NCI-H1105 treated with DMSO at 0.1 percent for 48 hours (cell line): ENCODE results near the gene PIERCE2.
"Not testable (repeated sequence)": the region's sequence is repeated elsewhere in the genome, so short reads cannot be mapped to it uniquely, and the experiment has no call there.

Experiments used
- DNase-seq: peaks from one replicate; lab custom pipeline; 2025; lab: John Stamatoyannopoulos, UW

PIERCE2 gene

GRCh38 chr15:55408012-55408928 lies at the start of gene PIERCE2, which contains the start of gene CCPG1:
PIERCE2 (plus strand) TSS chr15:55408495; CDS start chr15:55408769, 274 bp downstream.
CCPG1 (minus strand) TSS chr15:55408359; CDS start chr15:55389424, 18,935 bp downstream.
- DNase-seq: peak; percentile 91

- DNase-seq: no peak
These were observed 48.0 kb upstream of the PIERCE2 start for GRCh38 chr15:55360256-55360655.

DNA sequence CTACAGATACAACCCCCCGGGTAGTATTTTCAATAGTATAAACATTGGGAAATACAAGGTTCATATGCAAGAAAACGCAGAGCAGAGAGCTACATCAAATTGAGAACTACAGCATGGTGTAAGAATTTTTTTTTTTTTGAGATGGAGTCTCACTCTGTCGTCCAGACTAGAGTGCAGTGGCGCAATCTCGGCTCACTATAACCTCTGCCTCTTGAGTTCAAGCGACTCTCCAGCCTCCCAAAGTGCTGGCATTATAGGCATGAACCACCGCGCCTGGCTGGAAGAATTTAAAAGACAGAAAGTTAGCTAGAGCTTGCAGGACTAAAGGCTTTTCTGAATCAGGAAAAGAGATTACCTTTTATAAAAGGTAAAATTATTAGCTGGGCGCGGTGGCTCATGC lies 47.2 kb upstream of the PIERCE2 start:
- no peak for DNase-seq

- DNase-seq: no peak
These were observed 45.7 kb upstream of the PIERCE2 start for GRCh38 chr15:55362641-55363040.

DNA sequence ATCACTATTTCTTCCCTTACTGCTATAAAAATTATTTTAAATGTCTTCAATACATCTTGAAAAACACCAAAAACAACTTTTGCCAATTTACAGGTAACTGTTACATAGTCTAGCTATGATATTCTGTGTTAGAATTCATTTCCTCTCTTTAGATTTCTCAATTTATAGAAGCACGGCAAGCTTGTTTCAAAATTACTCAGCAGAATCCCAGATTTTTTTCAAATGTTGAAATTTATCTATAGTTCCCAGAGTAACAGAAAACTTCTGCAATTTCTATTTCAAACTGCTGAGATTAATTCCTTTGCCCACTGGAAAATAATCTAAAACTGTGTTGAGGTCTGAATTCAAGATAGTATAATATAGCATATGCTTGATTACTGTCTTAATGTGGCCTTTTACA lies 41.3 kb upstream of the PIERCE2 start:
- no peak for DNase-seq

- no peak for DNase-seq
These were observed 35.4 kb upstream of the PIERCE2 start for GRCh38 chr15:55372701-55373440.

DNA sequence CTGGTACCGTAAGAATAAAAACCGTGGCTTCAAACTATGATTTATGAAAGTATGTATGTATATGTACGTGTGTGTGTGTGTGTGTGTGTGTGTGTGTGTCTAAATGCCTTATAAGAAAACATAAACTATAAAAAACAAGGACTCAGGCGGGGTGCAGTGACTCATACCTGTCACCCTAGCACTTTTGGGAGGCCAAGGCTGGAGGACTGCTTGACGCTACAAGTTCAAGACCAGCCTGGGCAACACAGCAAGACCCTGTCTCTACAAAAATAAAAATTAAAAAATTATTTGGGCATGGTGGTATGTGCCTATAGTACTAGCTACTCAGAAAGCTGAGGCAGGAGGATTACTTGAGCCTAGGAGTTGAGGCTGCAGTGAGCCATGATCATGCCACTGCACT lies 29.2 kb upstream of the PIERCE2 start:
- DNase-seq: no peak

DNA sequence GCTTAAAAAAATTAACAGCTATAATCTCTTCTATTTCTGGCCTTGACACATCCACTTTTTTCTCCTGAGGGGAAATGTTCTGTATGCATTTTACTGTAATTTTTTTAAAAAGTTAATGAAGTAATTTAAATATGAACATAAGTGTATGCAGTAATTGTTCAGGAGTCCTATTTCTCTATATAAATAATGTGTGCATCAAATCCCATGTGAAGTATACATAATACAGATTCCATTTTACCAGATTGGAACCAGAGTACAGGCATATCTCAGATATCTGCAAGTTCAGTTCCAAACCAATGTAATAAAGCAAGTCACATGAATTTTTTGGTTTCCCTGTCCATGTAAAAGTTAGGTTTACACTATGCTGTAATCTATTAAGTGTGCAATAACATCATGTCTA lies 26.7 kb upstream of the PIERCE2 start:
- DNase-seq: no peak

- no peak for DNase-seq
These were observed 24.6 kb upstream of the PIERCE2 start for GRCh38 chr15:55383687-55384086.

GRCh38 chr15:55387027-55387426 lies 21.3 kb upstream of the PIERCE2 start:
- no peak for DNase-seq

- DNase-seq: no peak
These were observed 19.1 kb upstream of the PIERCE2 start for GRCh38 chr15:55389264-55389607.

DNA sequence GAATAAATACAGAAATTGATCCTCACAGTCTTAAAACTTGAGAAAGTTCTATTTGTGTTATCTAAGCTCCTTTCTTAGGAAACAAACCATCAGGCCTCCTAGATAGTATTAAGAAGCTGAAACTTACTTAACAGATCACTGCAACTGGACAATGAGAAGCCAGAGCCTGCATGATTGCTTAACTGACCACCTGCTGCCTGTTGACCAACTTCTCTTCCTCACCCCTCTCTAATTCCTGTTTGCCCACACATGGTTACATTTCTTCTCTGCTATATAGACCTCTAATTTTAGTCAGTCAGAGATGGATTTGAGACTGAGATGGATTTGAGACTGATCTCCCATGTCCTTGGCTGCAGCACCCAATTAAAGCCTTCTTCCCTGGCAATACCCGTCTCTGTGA lies 13.6 kb upstream of the PIERCE2 start:
- no peak for DNase-seq

DNA sequence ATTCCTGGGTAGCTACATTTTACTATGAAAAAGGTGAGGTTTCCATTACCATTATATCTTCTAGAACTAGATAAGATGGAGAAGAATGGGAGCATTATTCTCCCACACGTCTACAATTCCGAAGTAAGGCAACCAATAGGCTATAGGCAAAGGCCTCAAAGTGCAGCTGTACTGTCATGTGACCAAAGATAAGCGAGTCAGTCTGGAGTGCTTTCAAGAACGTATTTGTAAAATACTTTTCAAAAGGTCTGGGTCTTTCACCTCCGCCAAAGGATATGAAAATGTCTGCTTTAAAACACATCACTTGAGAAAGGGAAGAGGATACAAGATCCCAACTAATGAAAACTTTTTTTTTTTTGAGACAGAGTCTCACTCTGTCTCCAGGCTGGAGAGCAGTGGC lies 10.1 kb upstream of the PIERCE2 start:
- no peak for DNase-seq

DNA sequence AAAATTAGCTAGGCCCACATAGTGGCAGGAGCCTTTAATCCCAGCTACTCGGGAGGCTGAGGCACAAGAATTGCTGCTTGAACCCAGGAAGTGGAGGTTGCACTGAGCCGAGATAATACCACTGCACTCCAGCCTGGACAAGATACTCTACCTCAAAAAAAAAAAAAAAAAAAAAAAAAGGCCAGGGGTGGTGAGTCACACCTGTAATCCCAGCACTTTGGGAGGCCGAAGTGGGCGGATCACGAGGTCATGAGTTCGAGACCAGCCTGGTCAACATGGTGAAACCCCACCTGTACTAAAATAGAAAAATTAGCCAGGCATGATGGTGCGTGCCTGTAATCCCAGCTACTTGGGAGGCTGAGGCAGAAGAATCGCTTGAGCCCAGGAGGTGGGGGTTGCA lies 8.2 kb upstream of the PIERCE2 start:
- DNase-seq: not testable (repeated sequence)

- DNase-seq: no peak
These were observed 6.5 kb upstream of the PIERCE2 start for GRCh38 chr15:55401786-55402246.

DNA sequence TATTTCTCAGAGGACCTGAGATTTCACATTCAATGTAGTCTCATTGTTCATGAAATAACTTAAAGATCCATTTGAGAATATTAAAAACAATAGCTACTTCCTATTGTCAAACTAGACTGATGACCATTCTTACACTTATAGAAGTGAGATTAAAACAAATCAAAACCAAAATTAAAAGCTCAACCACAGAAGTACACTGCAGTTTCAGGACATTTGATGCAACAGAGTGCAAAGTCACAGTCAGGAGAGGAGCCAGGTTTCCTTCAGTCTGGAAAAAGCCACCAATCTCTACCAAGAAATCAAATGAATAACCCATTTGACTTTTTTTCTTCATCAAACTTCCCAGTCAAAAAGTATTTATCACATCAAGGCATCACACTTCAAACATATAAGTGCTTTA lies 5.6 kb upstream of the PIERCE2 start:
- DNase-seq: no peak

DNA sequence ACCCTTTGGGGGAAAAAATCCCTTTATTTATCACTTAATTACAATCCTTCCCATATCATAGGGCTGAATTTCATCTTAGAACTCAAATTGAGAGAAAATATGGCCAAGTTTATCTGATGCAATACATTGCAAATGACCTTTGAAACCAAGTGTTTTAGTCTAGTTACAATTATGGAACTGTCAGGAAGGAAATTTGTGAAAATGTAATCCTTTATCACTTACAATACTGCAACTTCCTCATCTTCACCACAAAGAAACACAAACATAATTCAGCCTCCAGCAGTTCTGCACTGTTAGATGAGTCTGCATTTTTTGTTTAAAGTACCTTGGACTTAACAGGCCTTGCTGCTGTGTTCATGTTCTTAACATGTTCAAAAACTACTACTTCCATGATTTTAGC lies 4.8 kb upstream of the PIERCE2 start:
- no peak for DNase-seq

DNA sequence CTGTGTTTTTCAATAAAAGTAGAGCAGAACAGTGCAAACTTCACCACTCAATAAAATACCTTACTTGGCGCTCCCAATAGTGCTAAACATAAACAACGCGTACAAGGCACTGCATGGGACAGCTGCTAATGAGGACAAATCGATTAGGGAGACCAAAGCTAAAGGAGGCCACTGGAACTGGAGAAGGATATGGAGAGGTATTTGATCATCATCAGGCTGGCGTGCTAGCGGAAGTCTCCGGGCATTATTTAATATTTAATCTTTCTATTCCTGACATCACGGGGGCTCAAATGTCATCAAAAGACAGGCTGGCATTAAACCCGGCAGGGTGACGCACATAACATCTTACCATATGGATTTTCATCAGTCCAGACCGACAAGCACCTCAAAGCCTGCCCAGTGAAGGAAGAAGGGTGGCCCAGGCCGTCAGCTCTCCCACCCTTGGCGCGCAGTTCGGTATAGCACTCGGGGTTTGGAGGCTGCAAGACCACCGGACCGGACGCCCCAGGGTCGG lies 740 bp upstream of the PIERCE2 start:
- DNase-seq: no peak

DNA sequence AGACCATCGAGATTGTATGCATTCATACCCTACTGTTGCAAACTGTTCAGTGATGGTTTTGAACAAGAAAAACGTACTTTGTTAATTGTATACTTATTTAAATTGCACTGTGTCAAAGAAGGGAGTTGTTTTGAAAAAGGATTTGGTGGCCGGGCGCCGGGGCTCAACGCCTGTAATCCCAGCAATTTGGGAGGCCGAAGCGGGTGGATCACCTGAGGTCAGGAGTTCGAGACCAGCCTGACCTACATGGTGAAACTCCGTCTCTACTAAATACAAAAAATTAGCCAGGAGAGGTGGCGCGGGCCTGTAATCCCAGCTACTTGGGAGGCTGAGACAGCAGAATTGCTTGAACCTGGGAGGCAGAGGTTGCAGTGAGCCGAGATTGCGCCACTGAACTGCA lies 681 bp downstream of the PIERCE2 start:
- DNase-seq: not testable (repeated sequence)

DNA sequence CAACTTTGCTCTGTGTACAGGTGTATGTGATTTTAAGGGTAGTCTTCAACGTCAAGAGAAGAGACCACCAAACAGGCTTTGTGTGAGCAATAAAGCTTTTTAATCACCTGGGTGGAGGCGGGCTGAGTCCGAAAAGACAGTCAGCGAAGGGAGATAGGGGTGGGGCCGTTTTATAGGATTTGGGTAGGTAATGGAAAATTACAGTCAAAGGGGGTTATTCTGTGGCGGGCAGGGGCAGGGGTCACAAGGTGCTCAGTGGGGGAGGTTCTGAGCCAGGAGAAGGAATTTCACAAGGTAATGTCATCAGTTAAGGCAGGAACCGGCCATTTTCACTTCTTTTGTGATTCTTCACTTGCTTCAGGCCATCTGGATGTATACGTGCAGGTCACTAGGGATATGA lies 9.4 kb downstream of the PIERCE2 start:
- not testable (repeated sequence) for DNase-seq

DNA sequence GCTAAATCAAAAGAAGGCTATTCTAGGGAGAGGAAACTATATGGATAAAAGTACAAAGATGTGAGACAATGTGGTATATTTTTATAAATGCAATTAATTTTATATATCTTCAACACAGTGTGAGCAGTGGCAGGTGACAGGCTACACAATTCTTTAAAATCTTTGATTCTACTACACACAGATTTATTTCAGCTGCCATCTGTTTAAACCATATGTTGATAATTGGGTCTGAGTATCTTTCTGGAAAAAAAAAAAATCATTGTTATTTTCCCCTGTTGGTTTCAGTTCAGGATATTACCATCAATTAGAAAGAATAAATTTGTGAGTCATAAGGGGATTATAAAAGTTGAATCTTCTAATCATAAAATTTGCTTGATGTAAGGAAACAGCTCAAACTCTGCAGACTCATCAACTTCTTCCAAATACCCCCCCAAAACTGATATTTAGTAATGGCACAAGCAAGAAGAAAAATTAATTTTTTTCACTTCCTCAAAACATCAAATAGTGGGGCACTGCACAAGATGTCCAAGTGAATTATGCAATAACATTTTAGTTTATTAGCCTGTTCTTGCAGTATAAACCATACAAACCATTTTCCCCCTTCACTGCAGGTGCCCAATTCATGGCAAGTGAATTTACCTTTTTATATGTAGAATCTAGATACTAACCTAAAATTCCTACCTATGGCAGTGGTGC lies 12.0 kb downstream of the PIERCE2 start:
- no peak for DNase-seq

DNA sequence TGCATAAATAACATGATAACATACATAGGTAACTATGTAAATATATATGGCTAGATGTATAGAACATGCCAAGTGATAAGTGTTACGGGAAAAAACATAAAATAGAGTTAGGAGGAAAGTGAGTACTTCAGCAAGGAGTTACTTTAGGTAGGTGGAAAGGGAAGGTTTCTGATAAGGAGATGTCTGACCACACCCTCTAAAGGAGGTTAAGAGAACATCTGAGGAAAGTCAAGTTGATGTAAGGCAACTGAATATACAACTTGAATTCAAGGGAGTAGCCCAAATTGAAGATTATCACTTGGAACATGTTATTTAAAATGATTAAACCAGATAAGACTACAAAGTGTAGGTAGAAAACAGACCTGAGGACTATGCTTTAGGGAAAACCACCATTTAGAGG lies 13.8 kb downstream of the PIERCE2 start:
- no peak for DNase-seq
